Liver (tissue), 9 donors: ENCODE data around the gene TCF12. TPM values are rescaled to one million over a fixed set of nuclear protein-coding genes. Genes with fewer than 3 reads are reported as not detected.
A peak's percentile ranks its signal among the peaks of the same experiment; 100 is the strongest.

Experiments used
- DNase-seq: peaks from one replicate; pipeline ENCODE4 v3.0.0-alpha.2; 2017; ENCODE audit warnings: low spot score
- H3K27ac ChIP-seq, 2 donors: one replicate each; pipeline ENCODE4 v1.7.0; 2013; ENCODE audit warnings: inconsistent platforms in 2 of 2, low read length in 2 of 2, control low read depth in 1 of 2, low read depth in 1 of 2, mild to moderate bottlenecking in 1 of 2
- H3K27me3 ChIP-seq, 4 donors: one replicate each; pipeline versions ENCODE4 v1.6.1 to v1.7.0; 2013; ENCODE audit warnings: low read length in 3 of 4, inconsistent platforms in 1 of 4, mild to moderate bottlenecking in 1 of 4, moderate library complexity in 1 of 4; ENCODE audit not compliant: control insufficient read depth in 4 of 4, insufficient read depth in 4 of 4
- H3K36me3 ChIP-seq, 4 donors: one replicate each; pipeline versions ENCODE4 v1.6.1 to v1.7.0; 2013; ENCODE audit warnings: low read length in 3 of 4, mild to moderate bottlenecking in 3 of 4, low read depth in 1 of 4, moderate library complexity in 1 of 4; ENCODE audit not compliant: control insufficient read depth in 4 of 4, insufficient read depth in 3 of 4
- H3K4me1 ChIP-seq, 4 donors: one replicate each; pipeline versions ENCODE4 v1.6.1 to v1.7.0; 2013; ENCODE audit warnings: low read length in 3 of 4, mild to moderate bottlenecking in 3 of 4, moderate library complexity in 1 of 4; ENCODE audit not compliant: control insufficient read depth in 4 of 4, insufficient read depth in 4 of 4
- H3K4me3 ChIP-seq, 3 donors: one replicate each; pipeline versions ENCODE4 v1.6.1 to v1.7.0; 2013; ENCODE audit warnings: low read length in 3 of 3, control low read depth in 1 of 3, low read depth in 1 of 3, mild to moderate bottlenecking in 1 of 3
- H3K9ac ChIP-seq, 2 donors: one replicate each; pipeline ENCODE4 v1.7.0; 2013; ENCODE audit warnings: low read length in 2 of 2, mild to moderate bottlenecking in 2 of 2, moderate library complexity in 2 of 2, control low read depth in 1 of 2, low read depth in 1 of 2
- H3K9me3 ChIP-seq, 4 donors: one replicate each; pipeline versions ENCODE4 v1.6.1 to v1.7.0; 2013; ENCODE audit warnings: low read length in 3 of 4; ENCODE audit not compliant: control insufficient read depth in 4 of 4
- CTCF ChIP-seq: fragments of 150-350 bp; IDR thresholded peaks from 2 replicates; pipeline ENCODE4 v1.5.1; 2017; ENCODE audit warnings: improper control_type of control experiment, low read depth, low read length; ENCODE audit not compliant: missing input control
- EGR1 ChIP-seq, 2 donors: IDR thresholded peaks; 2 replicates each; pipeline ENCODE4 v1.6.1; 2016 to 2018; ENCODE audit warnings: antibody characterized with exemption in 2 of 2, low read depth in 2 of 2
- FOXA1 ChIP-seq: IDR thresholded peaks from 2 replicates; pipeline ENCODE4 v1.6.1; 2016; ENCODE audit warnings: antibody characterized with exemption
- FOXA2 ChIP-seq: IDR thresholded peaks from 2 replicates; pipeline ENCODE4 v1.6.1; 2016; ENCODE audit warnings: antibody characterized with exemption
- HNF4A ChIP-seq, 2 donors: conservative IDR thresholded peaks; 2 replicates each; pipeline ENCODE4 v1.6.1; 2016; ENCODE audit warnings: antibody characterized with exemption in 2 of 2, mild to moderate bottlenecking in 2 of 2
- HNF4G ChIP-seq: IDR thresholded peaks from 2 replicates; pipeline ENCODE4 v1.6.1; 2016; ENCODE audit warnings: antibody characterized with exemption
- JUND ChIP-seq, 2 donors: IDR thresholded peaks; 2 replicates each; pipeline ENCODE4 v1.6.1; 2016; ENCODE audit warnings: antibody characterized with exemption in 2 of 2
- NR2F2 ChIP-seq: IDR thresholded peaks from 2 replicates; pipeline ENCODE4 v1.6.1; 2016; ENCODE audit warnings: antibody characterized with exemption
- RAD21 ChIP-seq, 2 donors: IDR thresholded peaks; 2 replicates each; pipeline ENCODE4 v1.6.1; 2016; ENCODE audit warnings: antibody characterized with exemption in 2 of 2, mild to moderate bottlenecking in 2 of 2
- RXRA ChIP-seq, 2 donors: IDR thresholded peaks; 2 replicates each; pipeline ENCODE4 v1.6.1; 2017 to 2018; ENCODE audit warnings: antibody characterized with exemption in 2 of 2, mild to moderate bottlenecking in 1 of 2
- SP1 ChIP-seq: IDR thresholded peaks from 2 replicates; pipeline ENCODE4 v1.6.1; 2018; ENCODE audit warnings: antibody characterized with exemption, mild to moderate bottlenecking
- WGBS: extraction: QIAGEN DNeasy Blood & Tissue Kit; methylation state at CpG from one replicate; pipeline ENCODE4 v1.1.7; 2013; 5-methylcytosine and 5-hydroxymethylcytosine counted together
- polyA plus RNA-seq, 2 donors: library from polyadenylated mRNA; stranded (reverse) in 1 of 2; unstranded in 1 of 2; fragments of 200-250 nt in 1 of 2; fragments of >200 nt in 1 of 2; fragmentation: Nextera tagmentation in 1 of 2; extraction: Ambion mirVana in 1 of 2; gene quantifications; one replicate each; pipeline versions ENCODE4 v1.2.1 to v1.2.3, GENCODE V29; 2013 to 2015
- total RNA-seq, 2 donors: library from RNA; depleted of rRNA; stranded (reverse); fragments of >200 nt; gene quantifications; one replicate each; pipeline ENCODE4 v1.2.3, GENCODE V29; 2014
- TF ChIP-seq, protein P1 (sequence below): IDR thresholded peaks from 2 replicates; pipeline ENCODE4 v1.6.1; 2016; ENCODE audit warnings: antibody characterized with exemption, mild to moderate bottlenecking
- TF ChIP-seq, protein P2 (sequence below): IDR thresholded peaks from 2 replicates; pipeline ENCODE4 v1.6.1; 2016; ENCODE audit warnings: antibody characterized with exemption
- donor health status: healthy.
- donor health status: healthy.
- donor health status: healthy.
- donor health status: healthy.
- donor health status: healthy.

Gene TCF12
- total and polyA plus RNA-seq, 4 donors = 8.7 to 38.3 (median 22.3) TPM

GRCh38 chr15:56973463-56973862 is 55.0 kb downstream of the TCF12 start (continued):
- TF ChIP-seq, protein P1, sequence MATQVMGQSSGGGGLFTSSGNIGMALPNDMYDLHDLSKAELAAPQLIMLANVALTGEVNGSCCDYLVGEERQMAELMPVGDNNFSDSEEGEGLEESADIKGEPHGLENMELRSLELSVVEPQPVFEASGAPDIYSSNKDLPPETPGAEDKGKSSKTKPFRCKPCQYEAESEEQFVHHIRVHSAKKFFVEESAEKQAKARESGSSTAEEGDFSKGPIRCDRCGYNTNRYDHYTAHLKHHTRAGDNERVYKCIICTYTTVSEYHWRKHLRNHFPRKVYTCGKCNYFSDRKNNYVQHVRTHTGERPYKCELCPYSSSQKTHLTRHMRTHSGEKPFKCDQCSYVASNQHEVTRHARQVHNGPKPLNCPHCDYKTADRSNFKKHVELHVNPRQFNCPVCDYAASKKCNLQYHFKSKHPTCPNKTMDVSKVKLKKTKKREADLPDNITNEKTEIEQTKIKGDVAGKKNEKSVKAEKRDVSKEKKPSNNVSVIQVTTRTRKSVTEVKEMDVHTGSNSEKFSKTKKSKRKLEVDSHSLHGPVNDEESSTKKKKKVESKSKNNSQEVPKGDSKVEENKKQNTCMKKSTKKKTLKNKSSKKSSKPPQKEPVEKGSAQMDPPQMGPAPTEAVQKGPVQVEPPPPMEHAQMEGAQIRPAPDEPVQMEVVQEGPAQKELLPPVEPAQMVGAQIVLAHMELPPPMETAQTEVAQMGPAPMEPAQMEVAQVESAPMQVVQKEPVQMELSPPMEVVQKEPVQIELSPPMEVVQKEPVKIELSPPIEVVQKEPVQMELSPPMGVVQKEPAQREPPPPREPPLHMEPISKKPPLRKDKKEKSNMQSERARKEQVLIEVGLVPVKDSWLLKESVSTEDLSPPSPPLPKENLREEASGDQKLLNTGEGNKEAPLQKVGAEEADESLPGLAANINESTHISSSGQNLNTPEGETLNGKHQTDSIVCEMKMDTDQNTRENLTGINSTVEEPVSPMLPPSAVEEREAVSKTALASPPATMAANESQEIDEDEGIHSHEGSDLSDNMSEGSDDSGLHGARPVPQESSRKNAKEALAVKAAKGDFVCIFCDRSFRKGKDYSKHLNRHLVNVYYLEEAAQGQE = no peak
- TF ChIP-seq RAD21 (IDR thresholded peaks at IDR 0.05) (no peak), FOXA1 (no peak), HNF4A (conservative IDR thresholded peaks at IDR 0.05) (no peak), EGR1 (IDR thresholded peaks at IDR 0.05; ENCODE audit: low read depth in 2 of 2) (no peak), JUND (IDR thresholded peaks at IDR 0.05) (no peak), FOXA2 (no peak)

- DNase-seq = no peak
- TF ChIP-seq JUND (IDR thresholded peaks at IDR 0.05) (no peak), HNF4G (no peak), RXRA (IDR thresholded peaks at IDR 0.05) (no peak), CTCF (no peak), SP1 (no peak)
- TF ChIP-seq, protein P2, sequence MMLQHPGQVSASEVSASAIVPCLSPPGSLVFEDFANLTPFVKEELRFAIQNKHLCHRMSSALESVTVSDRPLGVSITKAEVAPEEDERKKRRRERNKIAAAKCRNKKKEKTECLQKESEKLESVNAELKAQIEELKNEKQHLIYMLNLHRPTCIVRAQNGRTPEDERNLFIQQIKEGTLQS = no peak
- H3K9ac ChIP-seq = no peak overlapping the region
- H3K9me3 ChIP-seq = no peaks in the 10 kb centered on the region
- 90% methylated on average over 9 of the region's 9 CpGs for WGBS
- peaks cover 0 to 6% (median 2%) of the 10 kb centered on the region in 4 donors for H3K4me1 ChIP-seq
- H3K27me3 ChIP-seq = no peaks in the 10 kb centered on the region
- H3K27ac ChIP-seq = no peak overlapping the region
- no peak overlapping the region for H3K4me3 ChIP-seq
- no peaks in the 10 kb centered on the region for H3K36me3 ChIP-seq
Measured at GRCh38 chr15:56977232-56977631, 58.8 kb downstream of the TCF12 start.

GRCh38 chr15:56978898-56979662 is 60.6 kb downstream of the TCF12 start:
- 84% methylated on average over 2 of the region's 2 CpGs for WGBS
- no peak for DNase-seq
- H3K9ac ChIP-seq = no peak overlapping the region
- H3K27ac ChIP-seq = no peak overlapping the region
- H3K27me3 ChIP-seq = no peaks in the 10 kb centered on the region
- TF ChIP-seq FOXA2 = peak; percentile 35
- no peak for TF ChIP-seq NR2F2
- H3K36me3 ChIP-seq = no peaks in the 10 kb centered on the region
- no peaks in the 10 kb centered on the region for H3K9me3 ChIP-seq
- H3K4me3 ChIP-seq = no peak overlapping the region
- H3K4me1 ChIP-seq = peaks cover 3 to 11% (median 6%) of the 10 kb centered on the region in 4 donors
